ENCODE measurements around the gene ZBTB7B. TPM values are rescaled to one million over a fixed set of nuclear protein-coding genes. Genes with fewer than 3 reads are reported as not detected.

Gene ZBTB7B
- total and polyA plus RNA-seq, 2 experiments from 2014 or later: 2.3 to 27.0 TPM

DNA sequence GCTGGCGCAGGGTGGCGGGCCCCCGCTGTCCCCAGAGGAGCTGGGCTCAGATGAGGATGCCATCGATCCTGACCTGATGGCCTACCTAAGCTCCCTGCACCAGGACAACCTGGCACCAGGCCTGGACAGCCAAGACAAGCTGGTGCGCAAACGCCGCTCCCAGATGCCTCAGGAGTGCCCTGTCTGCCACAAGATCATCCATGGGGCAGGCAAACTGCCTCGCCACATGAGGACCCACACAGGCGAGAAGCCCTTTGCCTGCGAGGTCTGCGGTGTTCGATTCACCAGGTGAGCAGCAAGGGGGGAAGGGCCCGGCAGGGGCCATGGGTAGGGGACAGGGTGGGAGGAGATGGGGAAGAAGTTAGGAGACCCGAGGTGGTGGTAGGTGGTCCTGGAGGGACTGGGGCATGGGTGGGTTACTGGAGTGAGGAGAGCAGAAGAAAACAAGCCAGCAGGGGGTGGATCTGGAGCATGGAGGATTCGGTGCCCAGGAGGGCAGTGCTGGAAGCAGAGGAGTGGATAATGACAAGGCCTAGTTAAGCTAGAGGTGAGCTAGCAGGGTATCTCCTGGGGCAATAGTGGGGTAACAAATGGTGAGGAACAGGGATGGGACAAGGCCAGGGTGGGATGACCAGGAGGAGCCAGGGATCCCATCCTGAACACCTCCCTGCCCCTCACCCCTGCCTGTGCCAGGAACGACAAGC lies 13.1 kb downstream of the ZBTB7B start:
- TF ChIP-seq EZH2 (IDR thresholded peaks at IDR 0.05; ENCODE audit: insufficient read depth, poor library complexity, severe bottlenecking) (no peak), EZH2phosphoT487 (IDR thresholded peaks at IDR 0.05; ENCODE audit: insufficient read depth, low read depth) (no peak)
- Histone ChIP-seq H3K4me3 (no peak overlapping the region), H3K9me3 (ENCODE audit: low read depth) (no peaks in the 10 kb centered on the region), H3F3A (ENCODE audit: insufficient read depth) (no peaks in the 10 kb centered on the region), H3K4me1 (ENCODE audit: insufficient read depth) (peaks cover 11% of the 10 kb centered on the region), H3K9ac (no peak overlapping the region), H2AFZ (no peak overlapping the region), H3K4me2 (ENCODE audit: unreplicated experiment) (no peak overlapping the region), H4K20me1 (ENCODE audit: insufficient read depth) (no peaks in the 10 kb centered on the region), H3K27ac (no peak overlapping the region), H3K27me3 (replicated peaks; ENCODE audit: insufficient read depth) (no peaks in the 10 kb centered on the region), H3K36me3 (ENCODE audit: low read depth) (no peaks in the 10 kb centered on the region), H3K79me2 (ENCODE audit: insufficient read depth) (no peaks in the 10 kb centered on the region), H3K9me2 (ENCODE audit: insufficient read depth) (no peaks in the 10 kb centered on the region)
- 85 to 88% methylated on average over 15 to 16 of the region's 16 CpGs for WGBS, 2 experiments (ENCODE audit: low coverage in 1 of 2, low lambda C conversion rate in 2 of 2, missing lambda C conversion rate in 2 of 2)
- DNase-seq: no peak
- in situ Hi-C loops (cut with MboI): no loop called here

GRCh38 chr1:155016231-155016831 lies 13.7 kb downstream of the ZBTB7B start:
- in situ Hi-C loops (cut with MboI): no loop called here
- Histone ChIP-seq H3K9me2 (ENCODE audit: insufficient read depth) (no peaks in the 10 kb centered on the region), H3K9me3 (ENCODE audit: low read depth) (no peaks in the 10 kb centered on the region), H3K9ac (no peak overlapping the region), H3F3A (ENCODE audit: insufficient read depth) (no peaks in the 10 kb centered on the region), H3K36me3 (ENCODE audit: low read depth) (no peaks in the 10 kb centered on the region), H4K20me1 (ENCODE audit: insufficient read depth) (no peaks in the 10 kb centered on the region), H3K27me3 (replicated peaks; ENCODE audit: insufficient read depth) (no peaks in the 10 kb centered on the region), H3K4me1 (ENCODE audit: insufficient read depth) (peaks cover 11% of the 10 kb centered on the region), H3K4me2 (ENCODE audit: unreplicated experiment) (no peak overlapping the region), H3K79me2 (ENCODE audit: insufficient read depth) (no peaks in the 10 kb centered on the region), H2AFZ (no peak overlapping the region), H3K4me3 (no peak overlapping the region), H3K27ac (no peak overlapping the region)
- TF ChIP-seq EZH2 (IDR thresholded peaks at IDR 0.05; ENCODE audit: insufficient read depth, poor library complexity, severe bottlenecking): no peak
- TF ChIP-seq EZH2phosphoT487 (IDR thresholded peaks at IDR 0.05; ENCODE audit: insufficient read depth, low read depth): no peak
- WGBS, 2 experiments (ENCODE audit: low coverage in 1 of 2, low lambda C conversion rate in 2 of 2, missing lambda C conversion rate in 2 of 2): 87 to 89% methylated on average over 19 to 25 of the region's 26 CpGs
- no peak for DNase-seq

DNA sequence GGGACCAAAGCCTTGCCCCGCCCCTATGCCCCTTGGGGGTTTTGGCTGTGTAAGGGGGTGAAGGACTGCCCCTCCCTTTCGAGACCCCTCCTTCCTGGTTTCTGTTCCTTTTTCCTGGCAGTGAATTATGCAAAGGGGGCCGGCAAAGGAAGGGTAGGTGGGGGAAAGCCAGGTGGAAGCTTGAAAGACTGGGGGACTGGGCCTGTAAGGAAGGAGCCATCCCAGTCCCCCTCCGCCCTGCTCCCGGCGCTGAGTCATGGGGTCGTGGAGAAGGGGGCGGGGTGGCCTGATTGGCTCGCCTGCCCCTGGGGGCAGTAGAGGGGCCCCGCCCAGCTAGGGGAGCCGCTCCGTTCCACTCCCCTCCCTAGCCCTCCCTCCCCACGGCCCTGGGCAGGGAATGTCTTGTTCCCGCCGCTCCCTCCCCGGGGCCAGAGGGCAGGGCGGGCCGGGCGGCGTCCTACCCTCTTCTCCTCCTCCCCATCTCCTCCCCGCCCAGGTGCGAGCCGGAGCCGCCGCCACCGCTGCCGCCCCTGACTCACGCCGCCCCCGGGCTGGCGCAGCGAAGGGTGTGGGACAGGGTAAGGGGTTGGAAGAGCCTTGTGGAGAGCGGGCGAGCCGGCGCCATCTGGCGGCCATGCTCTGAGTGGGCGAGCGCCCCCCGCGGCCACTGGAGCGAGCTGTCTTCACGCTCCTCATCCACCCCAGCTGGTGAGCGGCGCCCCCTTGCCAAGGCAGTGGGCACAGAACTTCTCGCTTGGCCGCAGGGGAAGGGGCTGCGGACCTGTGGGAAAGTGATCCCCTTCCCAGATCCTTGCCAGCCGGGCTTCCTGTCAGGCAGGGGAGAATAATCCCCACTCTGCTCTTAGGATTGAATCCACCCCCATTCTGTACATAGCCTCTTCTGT lies 14.7 kb downstream of the ZBTB7B start:
- Histone ChIP-seq H3K4me3 (peak overlapping the region; percentile 64), H3K9me3 (ENCODE audit: low read depth) (no peaks in the 10 kb centered on the region), H3K36me3 (ENCODE audit: low read depth) (no peaks in the 10 kb centered on the region), H3K9ac (peak overlapping the region; percentile 53), H3K4me2 (ENCODE audit: unreplicated experiment) (peak overlapping the region; percentile 58), H3K79me2 (ENCODE audit: insufficient read depth) (no peaks in the 10 kb centered on the region), H3F3A (ENCODE audit: insufficient read depth) (no peaks in the 10 kb centered on the region), H2AFZ (peak overlapping the region; percentile 47; the same call in 1 of the 2 replicates), H3K9me2 (ENCODE audit: insufficient read depth) (no peaks in the 10 kb centered on the region), H3K27ac (peak overlapping the region; percentile 49), H4K20me1 (ENCODE audit: insufficient read depth) (no peaks in the 10 kb centered on the region), H3K27me3 (replicated peaks; ENCODE audit: insufficient read depth) (no peaks in the 10 kb centered on the region), H3K4me1 (ENCODE audit: insufficient read depth) (peaks cover 15% of the 10 kb centered on the region)
- TF ChIP-seq EZH2 (IDR thresholded peaks at IDR 0.05; ENCODE audit: insufficient read depth, poor library complexity, severe bottlenecking): no peak
- TF ChIP-seq EZH2phosphoT487 (IDR thresholded peaks at IDR 0.05; ENCODE audit: insufficient read depth, low read depth): no peak
- 2 to 3% methylated on average over 22 to 48 of the region's 49 CpGs for WGBS, 2 experiments (ENCODE audit: low coverage in 1 of 2, low lambda C conversion rate in 2 of 2, missing lambda C conversion rate in 2 of 2)
- DNase-seq: peak; percentile 91
- in situ Hi-C loops (cut with MboI): no loop called here

- TF ChIP-seq EZH2 (IDR thresholded peaks at IDR 0.05; ENCODE audit: insufficient read depth, poor library complexity, severe bottlenecking): no peak
- TF ChIP-seq EZH2phosphoT487 (IDR thresholded peaks at IDR 0.05; ENCODE audit: insufficient read depth, low read depth): no peak
- peak overlapping the region; percentile 47; the same call in 1 of the 2 replicates for H2AFZ ChIP-seq
- in situ Hi-C loops (cut with MboI): no loop called here
- peaks cover 16% of the 10 kb centered on the region for H3K4me1 ChIP-seq (ENCODE audit: insufficient read depth)
- no peak overlapping the region for H3K27ac ChIP-seq
- H3K4me3 ChIP-seq: peak overlapping the region; percentile 64
- H3F3A ChIP-seq (ENCODE audit: insufficient read depth): no peaks in the 10 kb centered on the region
- no peaks in the 10 kb centered on the region for H3K27me3 ChIP-seq (replicated peaks; ENCODE audit: insufficient read depth)
- no peak for DNase-seq
- H3K9me3 ChIP-seq (ENCODE audit: low read depth): no peaks in the 10 kb centered on the region
- no peaks in the 10 kb centered on the region for H4K20me1 ChIP-seq (ENCODE audit: insufficient read depth)
- peak overlapping the region; percentile 53 for H3K9ac ChIP-seq
- no peaks in the 10 kb centered on the region for H3K36me3 ChIP-seq (ENCODE audit: low read depth)
- no peaks in the 10 kb centered on the region for H3K79me2 ChIP-seq (ENCODE audit: insufficient read depth)
- no peaks in the 10 kb centered on the region for H3K9me2 ChIP-seq (ENCODE audit: insufficient read depth)
- H3K4me2 ChIP-seq (ENCODE audit: unreplicated experiment): peak overlapping the region; percentile 58
- 67 to 71% methylated on average over 6 of the region's 6 CpGs for WGBS, 2 experiments (ENCODE audit: low coverage in 1 of 2, low lambda C conversion rate in 2 of 2, missing lambda C conversion rate in 2 of 2)
These were observed 15.3 kb downstream of the ZBTB7B start for GRCh38 chr1:155017946-155018316.

Measured in GM23248 (cell line).